Stomach (tissue), 4 donors: ENCODE data around the gene PELI2.

Source experiments
- POLR2A ChIP-seq, 4 donors: fragments of 450-650 bp; IDR thresholded peaks; one replicate each; pipeline ENCODE4 v1.6.1; 2016; ENCODE audit warnings: antibody characterized with exemption in 4 of 4, control low read depth in 2 of 4, mild to moderate bottlenecking in 1 of 4, moderate library complexity in 1 of 4
- TF ChIP-seq, protein P1 (sequence below), 7 experiments: fragments of 450-650 bp in 4 of 7; fragments of 200-600 bp in 3 of 7; sonication (generic) in 3 of 7; IDR thresholded peaks; one replicate each; pipeline ENCODE4 v1.5.1; 2016 to 2019; ENCODE audit warnings: antibody characterized with exemption in 7 of 7, control low read depth in 2 of 7, mild to moderate bottlenecking in 1 of 7

DNA sequence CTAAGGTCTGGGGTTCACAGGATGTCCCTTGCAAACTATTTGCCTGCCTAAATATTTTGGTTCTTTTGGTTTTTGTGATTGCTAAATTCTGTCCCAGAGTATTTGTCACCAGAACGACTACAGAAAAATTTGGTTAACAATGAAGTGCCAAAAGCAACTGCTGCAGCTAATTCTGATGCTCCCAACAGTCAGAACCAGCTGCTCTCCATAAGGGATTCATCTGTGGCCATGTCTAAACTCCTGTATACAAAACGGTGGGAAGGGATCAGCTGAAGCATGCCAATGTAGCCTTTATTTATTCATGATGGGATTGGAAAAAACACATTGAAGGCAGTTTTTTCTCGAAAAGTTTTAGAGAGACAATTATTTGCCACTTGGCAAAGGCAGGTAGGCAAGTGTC lies 29.3 kb upstream of the PELI2 start:
- TF ChIP-seq, protein P1, sequence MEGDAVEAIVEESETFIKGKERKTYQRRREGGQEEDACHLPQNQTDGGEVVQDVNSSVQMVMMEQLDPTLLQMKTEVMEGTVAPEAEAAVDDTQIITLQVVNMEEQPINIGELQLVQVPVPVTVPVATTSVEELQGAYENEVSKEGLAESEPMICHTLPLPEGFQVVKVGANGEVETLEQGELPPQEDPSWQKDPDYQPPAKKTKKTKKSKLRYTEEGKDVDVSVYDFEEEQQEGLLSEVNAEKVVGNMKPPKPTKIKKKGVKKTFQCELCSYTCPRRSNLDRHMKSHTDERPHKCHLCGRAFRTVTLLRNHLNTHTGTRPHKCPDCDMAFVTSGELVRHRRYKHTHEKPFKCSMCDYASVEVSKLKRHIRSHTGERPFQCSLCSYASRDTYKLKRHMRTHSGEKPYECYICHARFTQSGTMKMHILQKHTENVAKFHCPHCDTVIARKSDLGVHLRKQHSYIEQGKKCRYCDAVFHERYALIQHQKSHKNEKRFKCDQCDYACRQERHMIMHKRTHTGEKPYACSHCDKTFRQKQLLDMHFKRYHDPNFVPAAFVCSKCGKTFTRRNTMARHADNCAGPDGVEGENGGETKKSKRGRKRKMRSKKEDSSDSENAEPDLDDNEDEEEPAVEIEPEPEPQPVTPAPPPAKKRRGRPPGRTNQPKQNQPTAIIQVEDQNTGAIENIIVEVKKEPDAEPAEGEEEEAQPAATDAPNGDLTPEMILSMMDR (IDR thresholded peaks at IDR 0.05) = no peak
- no peak for TF ChIP-seq POLR2A (IDR thresholded peaks at IDR 0.05)
